Hepatocyte (in vitro differentiated cells): ENCODE data around the gene KDM8. TPM values are rescaled to one million over a fixed set of nuclear protein-coding genes. Genes with fewer than 3 reads are reported as not detected.

ENCODE experiments used
- DNase-seq: peaks from one replicate; pipeline ENCODE4 v3.0.0-alpha.2; 2016; ENCODE audit warnings: low spot score
- H2AFZ ChIP-seq: fragments of 200-600 bp; sonication (generic); 2 replicates; pipeline ENCODE4 v1.6.0; 2016; ENCODE audit warnings: antibody characterized with exemption, mild to moderate bottlenecking
- H3K27ac ChIP-seq: fragments of 200-600 bp; sonication (generic); 2 replicates; pipeline ENCODE4 v1.5.1; 2016; ENCODE audit warnings: mild to moderate bottlenecking
- H3K27me3 ChIP-seq: fragments of 200-600 bp; sonication (generic); 2 replicates; pipeline ENCODE4 v1.6.1; 2016
- H3K36me3 ChIP-seq: fragments of 200-600 bp; sonication (generic); replicated peaks from 2 replicates; pipeline ENCODE4 v1.5.1; 2016; ENCODE audit warnings: low read depth; ENCODE audit not compliant: insufficient read depth
- H3K4me1 ChIP-seq: fragments of 200-600 bp; sonication (generic); 2 replicates; pipeline ENCODE4 v1.5.1; 2016; ENCODE audit warnings: mild to moderate bottlenecking, moderate library complexity; ENCODE audit not compliant: insufficient read depth
- H3K4me2 ChIP-seq: fragments of 200-600 bp; sonication (generic); 2 replicates; pipeline ENCODE4 v1.6.0; 2016
- H3K4me3 ChIP-seq: fragments of 200-600 bp; sonication (generic); 2 replicates; pipeline ENCODE4 v1.5.1; 2016; ENCODE audit warnings: mild to moderate bottlenecking
- H3K79me2 ChIP-seq: fragments of 200-600 bp; sonication (generic); 2 replicates; pipeline ENCODE4 v1.6.0; 2017; ENCODE audit warnings: mild to moderate bottlenecking
- H3K9me2 ChIP-seq: fragments of 200-600 bp; sonication (generic); replicated peaks from 2 replicates; pipeline ENCODE4 v1.6.0; 2017; ENCODE audit warnings: mild to moderate bottlenecking; ENCODE audit not compliant: insufficient read depth
- H3K9me3 ChIP-seq: fragments of 200-600 bp; sonication (generic); 2 replicates; pipeline ENCODE4 v1.5.1; 2016; ENCODE audit warnings: low read depth, mild to moderate bottlenecking
- H4K20me1 ChIP-seq: fragments of 200-600 bp; sonication (generic); 2 replicates; pipeline ENCODE4 v1.6.0; 2016; ENCODE audit warnings: mild to moderate bottlenecking; ENCODE audit not compliant: insufficient read depth, poor library complexity, severe bottlenecking
- EZH2 ChIP-seq: fragments of 200-600 bp; sonication (generic); IDR thresholded peaks from 2 replicates; pipeline ENCODE4 v1.6.1; 2016; ENCODE audit warnings: antibody characterized with exemption, mild to moderate bottlenecking, borderline replicate concordance
- EZH2phosphoT487 ChIP-seq: fragments of 200-600 bp; sonication (generic); IDR thresholded peaks from one replicate; pipeline ENCODE4 v1.6.1; 2018; ENCODE audit warnings: antibody characterized with exemption, mild to moderate bottlenecking, low read depth, moderate library complexity; ENCODE audit not compliant: unreplicated experiment, severe bottlenecking
- WGBS: methylation state at CpG from one replicate; pipeline ENCODE4 v1.1.6; 2016; ENCODE audit warnings: low lambda C conversion rate; ENCODE audit errors: missing lambda C conversion rate; 5-methylcytosine and 5-hydroxymethylcytosine counted together
- polyA plus RNA-seq: library from polyadenylated mRNA; unstranded; fragments of >200 nt; fragmentation: Nextera tagmentation; extraction: Ambion mirVana; gene quantifications from 2 replicates; pipeline ENCODE4 v1.2.1, GENCODE V29; 2016
- total RNA-seq: library from RNA; depleted of rRNA; stranded (reverse); fragments of >200 nt; gene quantifications from 2 replicates; pipeline ENCODE4 v1.2.3, GENCODE V29; 2014
- TF ChIP-seq, protein P1 (sequence below): fragments of 200-600 bp; sonication (generic); IDR thresholded peaks from 2 replicates; pipeline ENCODE4 v1.5.1; 2016; ENCODE audit warnings: antibody characterized with exemption, mild to moderate bottlenecking; ENCODE audit not compliant: poor library complexity

KDM8 gene
- total and polyA plus RNA-seq, 2 experiments from 2014 or later = 7.2 to 9.7 TPM

GRCh38 chr16:27270349-27270748 lies 67.0 kb downstream of the KDM8 start:
- WGBS = 89% methylated on average over 4 of the region's 4 CpGs
- Histone ChIP-seq H3K27ac (no peak overlapping the region), H3K4me2 (no peak overlapping the region)

More at GRCh38 chr16:27270349-27270748, 67.0 kb downstream of the KDM8 start:
- TF ChIP-seq EZH2 (no peak), EZH2phosphoT487 (no peak)
- TF ChIP-seq, protein P1, sequence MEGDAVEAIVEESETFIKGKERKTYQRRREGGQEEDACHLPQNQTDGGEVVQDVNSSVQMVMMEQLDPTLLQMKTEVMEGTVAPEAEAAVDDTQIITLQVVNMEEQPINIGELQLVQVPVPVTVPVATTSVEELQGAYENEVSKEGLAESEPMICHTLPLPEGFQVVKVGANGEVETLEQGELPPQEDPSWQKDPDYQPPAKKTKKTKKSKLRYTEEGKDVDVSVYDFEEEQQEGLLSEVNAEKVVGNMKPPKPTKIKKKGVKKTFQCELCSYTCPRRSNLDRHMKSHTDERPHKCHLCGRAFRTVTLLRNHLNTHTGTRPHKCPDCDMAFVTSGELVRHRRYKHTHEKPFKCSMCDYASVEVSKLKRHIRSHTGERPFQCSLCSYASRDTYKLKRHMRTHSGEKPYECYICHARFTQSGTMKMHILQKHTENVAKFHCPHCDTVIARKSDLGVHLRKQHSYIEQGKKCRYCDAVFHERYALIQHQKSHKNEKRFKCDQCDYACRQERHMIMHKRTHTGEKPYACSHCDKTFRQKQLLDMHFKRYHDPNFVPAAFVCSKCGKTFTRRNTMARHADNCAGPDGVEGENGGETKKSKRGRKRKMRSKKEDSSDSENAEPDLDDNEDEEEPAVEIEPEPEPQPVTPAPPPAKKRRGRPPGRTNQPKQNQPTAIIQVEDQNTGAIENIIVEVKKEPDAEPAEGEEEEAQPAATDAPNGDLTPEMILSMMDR = no peak
- no peaks in the 10 kb centered on the region for H3K9me2 ChIP-seq
- peaks cover 7% of the 10 kb centered on the region for H3K79me2 ChIP-seq
- H3K9me3 ChIP-seq = no peaks in the 10 kb centered on the region
- no peaks in the 10 kb centered on the region for H3K27me3 ChIP-seq
- H3K36me3 ChIP-seq = no peaks in the 10 kb centered on the region
- H2AFZ ChIP-seq = no peak overlapping the region
- H4K20me1 ChIP-seq = no peaks in the 10 kb centered on the region
- H3K4me1 ChIP-seq = peaks cover 16% of the 10 kb centered on the region
- no peak overlapping the region for H3K4me3 ChIP-seq
- DNase-seq = no peak

Other genes starting within 250 kb of the KDM8 start
- gene C16orf82, start 136.6 kb upstream of the KDM8 start, total RNA-seq = not detected in 2 replicates
- gene C16orf82, start 136.6 kb upstream of the KDM8 start, polyA plus RNA-seq = not detected in 2 replicates
- 35.0 and 40.8 TPM in 2 replicates for gene NSMCE1, start 65.2 kb downstream of the KDM8 start, total RNA-seq
- 58.2 and 66.3 TPM in 2 replicates for gene NSMCE1, start 65.2 kb downstream of the KDM8 start, polyA plus RNA-seq
- gene IL4R, start 110.4 kb downstream of the KDM8 start, total RNA-seq = 19.0 and 23.6 TPM in 2 replicates
- gene IL4R, start 110.4 kb downstream of the KDM8 start, polyA plus RNA-seq = 20.9 and 22.3 TPM in 2 replicates
- 0.10 and 0.16 TPM in 2 replicates for gene IL21R, start 198.6 kb downstream of the KDM8 start, total RNA-seq
- not detected in 2 replicates for gene IL21R, start 198.6 kb downstream of the KDM8 start, polyA plus RNA-seq